ENCODE data around the gene ITFG1.

GRCh38 chr16:47448830-47449575 is 11.9 kb downstream of the ITFG1 start:
- TF ChIP-seq EZH2 (conservative IDR thresholded peaks at IDR 0.05; ENCODE audit: low read depth, low read length) (no peak), ZNF749 (CRISPR knock-in tag; IDR thresholded peaks at IDR 0.05; ENCODE audit: borderline replicate concordance) (no peak), TOPORS (CRISPR knock-in tag; IDR thresholded peaks at IDR 0.05) (no peak), CTCF (CRISPR knock-in tag; IDR thresholded peaks at IDR 0.05) (no peak), TRIM24 (CRISPR knock-in tag; IDR thresholded peaks at IDR 0.05) (no peak), RAD51 (IDR thresholded peaks at IDR 0.05; ENCODE audit: borderline replicate concordance) (no peak), POLR2AphosphoS5 (IDR thresholded peaks at IDR 0.05; ENCODE audit: low read depth, low read length) (no peak), SAFB2 (CRISPR knock-in tag; IDR thresholded peaks at IDR 0.05; ENCODE audit: borderline replicate concordance, low read depth) (no peak), GLMP (CRISPR knock-in tag; IDR thresholded peaks at IDR 0.05; ENCODE audit: borderline replicate concordance) (no peak)
- TF ChIP-seq, protein P1, sequence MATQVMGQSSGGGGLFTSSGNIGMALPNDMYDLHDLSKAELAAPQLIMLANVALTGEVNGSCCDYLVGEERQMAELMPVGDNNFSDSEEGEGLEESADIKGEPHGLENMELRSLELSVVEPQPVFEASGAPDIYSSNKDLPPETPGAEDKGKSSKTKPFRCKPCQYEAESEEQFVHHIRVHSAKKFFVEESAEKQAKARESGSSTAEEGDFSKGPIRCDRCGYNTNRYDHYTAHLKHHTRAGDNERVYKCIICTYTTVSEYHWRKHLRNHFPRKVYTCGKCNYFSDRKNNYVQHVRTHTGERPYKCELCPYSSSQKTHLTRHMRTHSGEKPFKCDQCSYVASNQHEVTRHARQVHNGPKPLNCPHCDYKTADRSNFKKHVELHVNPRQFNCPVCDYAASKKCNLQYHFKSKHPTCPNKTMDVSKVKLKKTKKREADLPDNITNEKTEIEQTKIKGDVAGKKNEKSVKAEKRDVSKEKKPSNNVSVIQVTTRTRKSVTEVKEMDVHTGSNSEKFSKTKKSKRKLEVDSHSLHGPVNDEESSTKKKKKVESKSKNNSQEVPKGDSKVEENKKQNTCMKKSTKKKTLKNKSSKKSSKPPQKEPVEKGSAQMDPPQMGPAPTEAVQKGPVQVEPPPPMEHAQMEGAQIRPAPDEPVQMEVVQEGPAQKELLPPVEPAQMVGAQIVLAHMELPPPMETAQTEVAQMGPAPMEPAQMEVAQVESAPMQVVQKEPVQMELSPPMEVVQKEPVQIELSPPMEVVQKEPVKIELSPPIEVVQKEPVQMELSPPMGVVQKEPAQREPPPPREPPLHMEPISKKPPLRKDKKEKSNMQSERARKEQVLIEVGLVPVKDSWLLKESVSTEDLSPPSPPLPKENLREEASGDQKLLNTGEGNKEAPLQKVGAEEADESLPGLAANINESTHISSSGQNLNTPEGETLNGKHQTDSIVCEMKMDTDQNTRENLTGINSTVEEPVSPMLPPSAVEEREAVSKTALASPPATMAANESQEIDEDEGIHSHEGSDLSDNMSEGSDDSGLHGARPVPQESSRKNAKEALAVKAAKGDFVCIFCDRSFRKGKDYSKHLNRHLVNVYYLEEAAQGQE (IDR thresholded peaks at IDR 0.05; ENCODE audit: borderline replicate concordance in 1 of 2, low read depth in 1 of 2, low read length in 2 of 2) = no peak

All from HepG2 (cell line).